ENCODE measurements around the gene BHLHA15. TPM values are rescaled to one million over a fixed set of nuclear protein-coding genes. Genes with fewer than 3 reads are reported as not detected.

Gene BHLHA15
- total RNA-seq, 1 donor from 2014 or later, result not detected

DNA sequence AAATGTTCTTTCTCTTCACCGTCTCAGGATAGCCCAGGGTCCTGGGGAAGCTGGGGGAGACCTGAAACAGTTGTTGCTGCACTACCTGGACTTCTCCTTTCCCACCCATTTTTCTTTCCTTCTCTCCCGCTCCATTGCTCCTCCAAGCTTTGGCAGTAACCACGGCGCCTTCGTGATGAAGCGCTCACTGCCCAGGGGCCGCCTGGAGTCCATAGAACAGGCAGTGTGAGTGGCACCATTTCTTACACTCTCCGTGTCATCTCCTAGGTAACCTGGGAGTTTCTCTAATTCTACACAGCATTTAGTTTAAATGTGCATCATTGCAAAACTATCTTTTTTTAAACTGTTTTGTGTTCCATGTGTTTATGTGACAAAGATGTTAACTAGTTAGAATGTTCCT is 40.3 kb upstream of the BHLHA15 start:
- H3K9me3 Mint-ChIP-seq, result no peaks in the 10 kb centered on the region
- peaks cover 9% of the 10 kb centered on the region for H3K4me1 Mint-ChIP-seq
- no peak for TF ChIP-seq CTCF (IDR thresholded peaks at IDR 0.05; ENCODE audit: unreplicated experiment)
- DNase-seq (ENCODE audit: low spot score in 2 of 2, unreplicated experiment in 2 of 2), result no peak
- peaks cover 6% of the 10 kb centered on the region for H3K36me3 Mint-ChIP-seq
- H3K27me3 Mint-ChIP-seq (ENCODE audit: low read depth), result no peaks in the 10 kb centered on the region
- no peak overlapping the region for H3K27ac Mint-ChIP-seq
- H3K4me3 Mint-ChIP-seq, result no peak overlapping the region

GRCh38 chr7:98171449-98171848 is 39.8 kb upstream of the BHLHA15 start:
- DNase-seq (ENCODE audit: low spot score in 2 of 2, unreplicated experiment in 2 of 2), result no peak
- TF ChIP-seq CTCF (IDR thresholded peaks at IDR 0.05; ENCODE audit: unreplicated experiment), result no peak
- Mint-ChIP-seq H3K27ac (no peak overlapping the region), H3K27me3 (ENCODE audit: low read depth) (no peaks in the 10 kb centered on the region), H3K36me3 (peaks cover 6% of the 10 kb centered on the region), H3K4me1 (peaks cover 9% of the 10 kb centered on the region), H3K9me3 (no peaks in the 10 kb centered on the region), H3K4me3 (no peak overlapping the region)

GRCh38 chr7:98174334-98175259 is 36.6 kb upstream of the BHLHA15 start:
- no peak for DNase-seq (ENCODE audit: low spot score in 2 of 2, unreplicated experiment in 2 of 2)
- peaks cover 6% of the 10 kb centered on the region for H3K36me3 Mint-ChIP-seq
- peaks cover 9% of the 10 kb centered on the region for H3K4me1 Mint-ChIP-seq
- no peak for TF ChIP-seq CTCF (IDR thresholded peaks at IDR 0.05; ENCODE audit: unreplicated experiment)
- H3K9me3 Mint-ChIP-seq, result no peaks in the 10 kb centered on the region
- H3K27ac Mint-ChIP-seq, result no peak overlapping the region
- H3K27me3 Mint-ChIP-seq (ENCODE audit: low read depth), result no peaks in the 10 kb centered on the region
- H3K4me3 Mint-ChIP-seq, result no peak overlapping the region

- Mint-ChIP-seq H3K4me3 (no peak overlapping the region), H3K36me3 (peaks cover 6% of the 10 kb centered on the region), H3K4me1 (peaks cover 9% of the 10 kb centered on the region), H3K27me3 (ENCODE audit: low read depth) (no peaks in the 10 kb centered on the region), H3K27ac (peak overlapping the region; percentile 1), H3K9me3 (no peaks in the 10 kb centered on the region)
- DNase-seq (ENCODE audit: low spot score in 2 of 2, unreplicated experiment in 2 of 2), result no peak
- no peak for TF ChIP-seq CTCF (IDR thresholded peaks at IDR 0.05; ENCODE audit: unreplicated experiment)
Observed at GRCh38 chr7:98175260-98175940, 35.8 kb upstream of the BHLHA15 start.

- Mint-ChIP-seq H3K9me3 (no peaks in the 10 kb centered on the region), H3K27ac (no peak overlapping the region), H3K4me3 (no peak overlapping the region), H3K36me3 (peaks cover 17% of the 10 kb centered on the region), H3K27me3 (ENCODE audit: low read depth) (no peaks in the 10 kb centered on the region), H3K4me1 (peaks cover 9% of the 10 kb centered on the region)
- no peak for TF ChIP-seq CTCF (IDR thresholded peaks at IDR 0.05; ENCODE audit: unreplicated experiment)
- no peak for DNase-seq (ENCODE audit: low spot score in 2 of 2, unreplicated experiment in 2 of 2)
Observed at GRCh38 chr7:98177553-98177952, 33.7 kb upstream of the BHLHA15 start.
